HG02763 (cell line): ENCODE measurements around the gene HPGDS.
"Not testable (repeated sequence)": the region's sequence is repeated elsewhere in the genome, so short reads cannot be mapped to it uniquely, and the experiment has no call there.

Experiments used
- ATAC-seq: cut with Tn5 transposase; IDR thresholded peaks from one replicate; pipeline ENCODE4 v1.9.1; 2021; ENCODE audit warnings: mild to moderate bottlenecking, moderate library complexity; ENCODE audit not compliant: unreplicated experiment

Gene HPGDS

GRCh38 chr4:94358101-94358500 is 15.5 kb upstream of the HPGDS start:
- no peak for ATAC-seq

- ATAC-seq = no peak
Observed at GRCh38 chr4:94357624-94358023, 15.0 kb upstream of the HPGDS start.

- no peak for ATAC-seq
Observed at GRCh38 chr4:94356444-94356843, 13.8 kb upstream of the HPGDS start.

GRCh38 chr4:94354474-94354896 is 11.8 kb upstream of the HPGDS start:
- ATAC-seq = no peak

- no peak for ATAC-seq
Observed at GRCh38 chr4:94352996-94353395, 10.4 kb upstream of the HPGDS start.

- no peak for ATAC-seq
Observed at GRCh38 chr4:94352163-94352562, 9.5 kb upstream of the HPGDS start.

- ATAC-seq = no peak
Observed at GRCh38 chr4:94351319-94351718, 8.7 kb upstream of the HPGDS start.

GRCh38 chr4:94350095-94350494 is 7.5 kb upstream of the HPGDS start:
- ATAC-seq = no peak

GRCh38 chr4:94349193-94349592 is 6.6 kb upstream of the HPGDS start:
- ATAC-seq = no peak

- no peak for ATAC-seq
Observed at GRCh38 chr4:94348666-94349065, 6.0 kb upstream of the HPGDS start.

GRCh38 chr4:94346541-94346940 is 3.9 kb upstream of the HPGDS start:
- ATAC-seq = no peak

- no peak for ATAC-seq
Observed at GRCh38 chr4:94345969-94346368, 3.3 kb upstream of the HPGDS start.

GRCh38 chr4:94345266-94345665 is 2.6 kb upstream of the HPGDS start:
- ATAC-seq = no peak

GRCh38 chr4:94344457-94344856 is 1.8 kb upstream of the HPGDS start:
- ATAC-seq = no peak

- no peak for ATAC-seq
Observed at GRCh38 chr4:94341481-94342370, 910 bp downstream of the HPGDS start.

- no peak for ATAC-seq
Observed at GRCh38 chr4:94339779-94340178, 2.9 kb downstream of the HPGDS start.

GRCh38 chr4:94338681-94339351 is 3.8 kb downstream of the HPGDS start:
- peak; percentile 55 for ATAC-seq

- not testable (repeated sequence) for ATAC-seq
Observed at GRCh38 chr4:94336791-94337190, 5.8 kb downstream of the HPGDS start.

- no peak for ATAC-seq
Observed at GRCh38 chr4:94336303-94336702, 6.3 kb downstream of the HPGDS start.

GRCh38 chr4:94334962-94335361 is 7.7 kb downstream of the HPGDS start:
- no peak for ATAC-seq

GRCh38 chr4:94334476-94334875 is 8.2 kb downstream of the HPGDS start:
- ATAC-seq = no peak

- no peak for ATAC-seq
Observed at GRCh38 chr4:94333866-94334265, 8.8 kb downstream of the HPGDS start.
